Vagina (tissue), 2 donors: ENCODE measurements around the gene TMEM183A.

Experiments
- CTCF ChIP-seq, 3 experiments: fragments of 450-650 bp in 2 of 3; fragments of 200-600 bp in 1 of 3; sonication (generic) in 1 of 3; IDR thresholded peaks; one replicate each; pipeline ENCODE4 v1.5.1; 2017 to 2019; ENCODE audit warnings: antibody characterized with exemption in 3 of 3, mild to moderate bottlenecking in 2 of 3, moderate library complexity in 2 of 3
- POLR2A ChIP-seq, 2 donors: fragments of 450-650 bp; IDR thresholded peaks; one replicate each; pipeline ENCODE4 v1.6.1; 2017; ENCODE audit warnings: antibody characterized with exemption in 2 of 2, mild to moderate bottlenecking in 2 of 2, moderate library complexity in 2 of 2
- POLR2AphosphoS5 ChIP-seq, 2 donors: sonication (generic); formaldehyde crosslinking; IDR thresholded peaks; one replicate each; pipeline ENCODE4 v1.9.0; 2017; ENCODE audit warnings: antibody characterized with exemption in 2 of 2, mild to moderate bottlenecking in 2 of 2, low read depth in 1 of 2; ENCODE audit not compliant: insufficient read depth in 1 of 2

- no peak for TF ChIP-seq POLR2AphosphoS5 (IDR thresholded peaks at IDR 0.05; ENCODE audit: insufficient read depth in 1 of 2, low read depth in 1 of 2)
- no peak for TF ChIP-seq CTCF (IDR thresholded peaks at IDR 0.05)
- no peak for TF ChIP-seq POLR2A (IDR thresholded peaks at IDR 0.05)
These were observed 59.8 kb downstream of the TMEM183A start for GRCh38 chr1:203066965-203067364.
